NCI-H460 (cell line): ENCODE data around the gene WDR93. TPM values are rescaled to one million over a fixed set of nuclear protein-coding genes. Genes with fewer than 3 reads are reported as not detected.
A peak's percentile ranks its signal among the peaks of the same experiment; 100 is the strongest.
"Not testable (repeated sequence)": the region's sequence is repeated elsewhere in the genome, so short reads cannot be mapped to it uniquely, and the experiment has no call there.

ENCODE experiments used
- DNase-seq: peaks from one replicate; pipeline ENCODE4 v3.0.0-alpha.2; 2016; ENCODE audit warnings: low read depth; ENCODE audit errors: extremely low read depth
- total RNA-seq: library from RNA; depleted of rRNA; stranded (reverse); fragments of >200 nt; shearing (Covaris generic); gene quantifications from 2 replicates; pipeline ENCODE4 v1.2.3, GENCODE V29; 2014

WDR93 gene
- total RNA-seq, 1 experiment from 2014 or later, result 0.30 TPM

DNA sequence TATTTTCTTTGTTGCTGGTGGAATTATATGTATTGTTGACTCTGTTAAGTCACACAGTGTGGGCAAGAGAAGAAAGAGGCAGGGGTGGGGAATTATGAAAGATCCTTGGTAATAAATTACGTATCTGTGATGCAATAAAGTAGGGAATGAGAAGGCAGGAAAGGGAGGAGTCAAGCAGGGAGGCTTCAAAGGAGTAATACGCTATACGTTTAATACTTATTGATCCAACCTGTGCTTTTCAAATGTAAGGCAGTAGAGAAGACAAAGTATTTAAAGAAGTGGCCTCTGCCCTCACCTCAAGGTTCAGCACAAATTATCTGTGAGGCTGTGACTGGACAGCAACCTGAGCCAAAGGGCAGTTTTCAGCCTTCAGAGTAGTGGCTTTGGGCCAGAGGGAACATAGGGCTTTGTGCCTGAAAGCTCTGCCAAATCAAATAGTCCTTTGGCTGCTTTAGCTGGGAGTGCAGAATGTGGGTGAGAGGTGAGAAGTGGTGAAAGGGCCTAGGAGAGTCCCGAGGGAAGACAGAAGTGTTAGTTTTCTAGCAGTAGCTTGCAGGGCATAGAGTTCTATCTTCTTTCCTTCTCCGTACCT lies 10.2 kb upstream of the WDR93 start:
- peak; percentile 63 for DNase-seq

DNA sequence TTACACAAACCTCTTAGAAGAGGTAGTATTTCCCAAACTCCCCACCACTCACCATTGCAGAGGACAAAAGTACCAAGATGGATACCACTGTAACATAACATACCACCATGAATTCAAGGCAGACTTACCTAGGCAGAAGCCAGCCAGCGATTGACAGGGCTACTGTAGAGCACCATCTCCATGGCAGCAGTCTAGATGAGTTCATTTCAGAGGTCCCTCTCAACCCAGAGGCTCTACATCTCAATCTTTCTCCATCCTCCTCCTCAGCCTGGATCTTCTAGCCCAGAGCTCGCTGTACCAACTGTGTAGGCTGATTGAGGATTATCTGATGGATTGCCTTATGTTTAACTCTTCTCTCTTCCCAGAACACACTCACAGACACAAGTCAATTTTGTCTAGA lies 9.5 kb upstream of the WDR93 start:
- DNase-seq, result no peak

DNA sequence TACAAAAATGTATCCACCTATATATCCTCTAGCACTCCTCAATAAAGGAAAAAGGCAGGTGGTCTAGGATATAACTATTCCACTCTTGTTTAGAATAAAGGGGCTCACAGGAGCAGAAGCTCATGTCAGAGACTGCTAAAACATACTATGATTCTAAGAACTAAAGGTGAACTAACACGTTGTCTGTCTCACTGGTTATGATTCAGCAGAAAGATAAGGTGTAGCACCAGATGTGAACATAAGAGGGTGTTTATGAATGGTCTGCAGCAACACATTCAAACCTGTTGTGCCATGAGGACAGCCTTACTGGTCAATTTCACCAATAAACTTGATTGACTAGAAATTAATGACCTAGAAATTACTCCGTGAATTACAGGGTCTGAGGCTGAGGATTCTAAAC lies 4.6 kb upstream of the WDR93 start:
- no peak for DNase-seq

DNA sequence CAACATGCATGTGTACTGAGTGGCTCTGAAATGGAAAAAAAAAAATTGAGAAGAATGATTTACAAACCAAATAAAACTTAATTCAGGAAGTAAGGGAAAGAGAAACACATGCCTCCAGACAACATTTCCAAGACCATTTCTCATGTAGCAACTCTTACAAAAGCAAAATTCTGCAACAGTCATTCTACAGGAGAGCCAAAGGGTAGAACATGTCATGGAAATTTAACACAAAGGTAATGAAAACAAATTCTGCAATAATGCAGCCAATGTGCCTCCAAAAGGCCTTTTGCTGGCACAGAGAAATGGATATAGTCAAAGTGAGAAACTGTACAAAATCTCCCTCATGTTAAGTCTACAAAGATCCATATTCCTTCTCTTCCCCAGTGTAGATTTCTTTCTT lies 4.1 kb upstream of the WDR93 start:
- DNase-seq, result no peak

DNA sequence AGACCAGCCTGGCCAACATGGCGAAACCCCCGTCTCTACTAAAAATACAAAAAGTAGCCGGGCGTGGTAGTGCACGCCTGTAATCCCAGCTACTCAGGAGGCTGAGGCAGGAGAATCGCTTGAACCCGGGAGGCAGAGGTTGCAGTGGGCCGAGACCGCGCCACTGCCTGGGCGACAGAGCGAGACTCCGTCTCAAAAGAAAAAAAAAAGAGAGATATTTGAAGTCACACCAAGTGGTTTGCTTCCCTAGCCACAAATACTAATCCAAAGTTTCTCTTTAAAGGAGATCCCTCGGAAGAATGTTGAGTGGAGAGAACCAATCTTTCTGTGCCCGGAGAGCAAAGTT lies 708 bp upstream of the WDR93 start:
- not testable (repeated sequence) for DNase-seq

DNA sequence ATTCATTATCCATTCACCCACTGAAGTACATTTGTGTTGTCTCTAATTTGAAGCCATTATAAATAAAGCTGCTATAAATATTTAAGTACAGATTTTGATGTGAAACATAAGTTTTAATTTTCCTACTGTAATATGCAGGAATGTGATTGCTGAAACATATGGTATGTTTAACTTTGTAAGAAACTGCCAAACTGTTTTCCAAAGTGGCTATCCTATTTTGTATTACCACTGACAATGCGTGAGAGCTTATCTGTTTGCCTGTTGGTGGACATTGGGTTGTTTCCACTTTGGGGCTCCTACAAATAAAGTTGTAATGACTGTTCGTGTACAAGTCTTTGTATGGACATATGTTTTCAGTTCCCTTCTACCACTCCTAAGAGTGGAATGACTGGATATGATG lies 2.5 kb downstream of the WDR93 start:
- no peak for DNase-seq

DNA sequence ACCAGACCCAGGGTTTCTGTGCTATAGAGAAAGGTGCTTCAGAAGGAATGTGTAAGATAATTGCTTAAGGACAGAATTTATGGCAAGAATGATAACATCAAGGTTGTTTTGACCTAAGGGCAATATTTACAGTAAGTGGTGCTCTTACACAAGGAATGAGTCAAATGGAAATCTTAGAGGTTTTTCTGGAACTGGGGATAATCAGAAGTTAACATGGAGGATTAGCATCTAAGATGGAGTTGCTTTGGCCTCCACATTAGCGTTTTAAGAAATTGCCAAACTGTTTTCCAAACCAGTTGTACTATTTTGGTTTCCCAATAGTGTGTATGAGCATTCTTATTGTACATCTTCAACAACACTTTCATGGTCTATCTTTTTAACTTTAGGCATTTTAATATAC lies 3.1 kb downstream of the WDR93 start:
- DNase-seq, result no peak

DNA sequence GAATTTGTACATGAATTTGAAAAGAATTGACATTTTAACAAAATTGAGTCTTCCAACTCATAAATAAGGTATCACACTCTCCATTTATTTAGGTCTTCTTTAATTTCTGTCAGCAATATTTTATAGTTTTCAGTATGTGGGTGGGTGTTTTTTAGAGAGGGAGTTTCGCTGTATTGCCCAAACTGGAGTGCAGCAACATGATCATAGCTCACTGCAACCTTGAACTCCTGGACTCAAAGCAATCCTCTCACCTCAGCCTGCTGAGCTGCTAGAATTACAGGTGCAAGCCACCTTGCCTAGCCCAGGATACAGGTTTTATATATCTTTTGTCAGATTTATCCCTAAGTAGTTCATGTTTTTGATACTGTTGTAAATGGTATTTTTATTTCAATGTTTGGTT lies 4.6 kb downstream of the WDR93 start:
- DNase-seq, result no peak

DNA sequence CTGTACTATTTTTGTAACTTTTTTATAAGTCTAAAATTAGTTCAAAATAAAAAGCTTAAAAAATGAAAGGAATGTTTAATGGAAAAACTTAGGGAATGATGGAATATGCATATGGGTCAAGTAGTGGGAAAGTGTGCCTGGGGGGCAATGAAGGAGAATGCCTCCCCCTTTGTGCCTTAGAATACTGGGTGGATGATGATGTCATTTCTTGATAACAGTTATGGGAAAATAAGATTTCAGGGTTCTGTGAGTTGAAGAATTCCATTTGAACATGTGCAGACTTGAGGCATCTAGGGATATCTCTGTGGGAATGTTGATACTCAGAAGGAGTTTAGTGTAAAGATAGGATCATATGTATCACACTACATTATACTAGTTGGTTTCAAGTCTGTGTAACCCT lies 13.8 kb downstream of the WDR93 start:
- DNase-seq, result no peak

DNA sequence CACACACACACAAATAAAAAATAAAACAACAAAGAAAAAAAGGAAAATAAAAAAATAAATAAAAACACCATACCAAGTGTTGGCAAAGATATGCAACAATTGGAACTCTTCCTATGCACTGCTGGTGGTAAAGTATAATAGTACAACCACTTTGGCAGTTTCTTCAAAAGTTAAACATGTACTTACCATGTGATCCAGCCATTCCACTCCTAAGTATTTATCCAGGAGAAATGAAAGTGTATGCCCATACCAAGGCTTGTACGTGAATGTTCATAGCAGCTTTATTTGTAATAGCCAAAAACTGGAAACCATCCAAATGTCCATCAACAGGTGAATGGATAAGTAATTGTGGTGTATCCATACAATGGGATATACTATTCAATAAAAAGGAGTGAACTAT lies 17.0 kb downstream of the WDR93 start:
- no peak for DNase-seq

DNA sequence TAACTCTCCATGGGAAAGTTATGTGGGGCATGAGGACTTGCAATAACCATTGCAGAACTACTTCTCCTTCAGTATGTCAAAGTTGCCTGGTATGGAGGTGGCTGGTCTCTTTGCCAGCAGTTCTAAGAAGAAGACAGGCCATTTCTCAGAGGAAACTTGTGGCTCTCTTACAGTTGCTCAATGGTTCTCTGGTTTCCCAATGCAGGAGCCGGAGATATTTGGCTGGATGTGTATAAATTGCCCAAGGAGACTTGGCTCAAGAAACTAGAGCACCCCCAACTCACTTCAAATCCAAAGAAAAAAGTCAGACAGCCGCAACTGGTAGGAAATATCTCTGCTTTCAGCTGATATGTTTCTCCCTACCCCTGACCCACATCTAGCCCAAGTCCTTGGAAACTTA lies 24.2 kb downstream of the WDR93 start:
- DNase-seq, result no peak

DNA sequence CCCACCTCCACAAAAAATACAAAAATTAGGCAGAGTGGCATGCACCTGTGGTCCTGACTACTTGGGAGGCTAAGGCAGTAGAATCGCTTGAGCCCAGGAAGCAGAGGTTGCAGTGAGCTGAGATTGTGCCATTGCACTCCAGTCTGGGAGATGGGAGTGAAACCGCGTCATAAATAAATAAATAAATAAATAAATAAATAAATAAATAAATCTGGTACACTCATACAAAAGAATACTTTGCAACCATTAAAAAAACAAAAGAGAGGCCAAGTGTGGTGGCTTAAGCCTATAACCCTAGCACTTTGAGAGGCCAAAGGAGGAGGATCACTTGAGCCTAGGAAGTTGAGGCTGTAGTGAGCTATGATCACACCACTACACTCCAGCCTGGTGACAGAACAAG lies 32.4 kb downstream of the WDR93 start:
- DNase-seq, result no peak

DNA sequence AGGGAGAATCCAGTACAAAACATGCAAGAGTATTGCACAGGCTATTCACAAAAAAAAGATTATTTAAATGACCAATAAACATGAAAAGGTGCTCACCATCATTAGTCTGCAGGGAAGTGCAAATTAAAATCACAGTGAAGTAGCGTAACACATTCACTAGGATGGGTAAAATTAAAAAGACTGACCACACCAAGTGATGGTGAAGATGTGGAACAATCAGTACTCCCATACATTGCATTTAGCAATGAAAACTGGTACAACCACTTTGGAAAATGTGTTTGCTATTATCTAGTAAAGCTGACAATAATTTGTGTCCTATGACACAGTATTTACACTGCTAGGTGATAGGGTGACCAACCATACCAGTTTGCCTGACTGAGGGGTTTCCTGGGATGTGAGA lies 34.0 kb downstream of the WDR93 start:
- no peak for DNase-seq

DNA sequence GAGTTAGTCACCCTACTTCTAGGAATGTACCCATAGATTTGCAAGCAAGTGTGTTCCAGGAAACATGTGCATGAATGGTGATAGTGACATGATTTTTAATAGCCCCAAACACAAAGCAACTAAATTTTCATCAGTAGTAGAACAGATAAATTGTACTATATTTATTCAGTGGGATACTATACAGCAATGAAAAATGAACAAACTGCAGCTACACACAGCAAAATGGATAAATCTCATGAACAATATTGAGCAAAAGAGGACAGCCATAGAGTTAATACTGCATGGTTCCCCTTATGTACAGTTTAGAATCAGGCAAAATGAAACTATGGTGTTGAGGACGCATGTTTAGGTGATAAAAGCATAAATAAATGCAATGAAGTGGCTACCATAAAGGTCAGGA lies 34.5 kb downstream of the WDR93 start:
- no peak for DNase-seq

DNA sequence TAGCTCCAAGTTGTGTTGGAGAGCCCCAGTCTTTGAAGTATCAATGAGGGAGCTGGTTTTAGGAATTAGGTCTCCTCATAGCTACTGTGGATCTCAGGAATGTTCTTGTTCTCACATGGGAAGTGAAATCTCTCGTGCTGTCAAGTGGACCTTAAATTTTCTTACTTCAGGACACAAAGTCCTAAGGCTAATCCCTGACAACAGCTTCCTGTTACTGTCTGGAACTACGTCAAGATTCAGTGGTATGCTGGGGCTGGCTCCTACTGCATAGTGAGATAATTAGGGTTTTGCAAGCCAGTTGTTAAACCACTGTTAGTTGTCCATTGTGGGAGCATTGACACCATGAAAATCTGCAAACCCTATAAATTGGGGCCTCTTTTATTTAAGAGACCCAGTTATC lies 37.6 kb downstream of the WDR93 start:
- no peak for DNase-seq

DNA sequence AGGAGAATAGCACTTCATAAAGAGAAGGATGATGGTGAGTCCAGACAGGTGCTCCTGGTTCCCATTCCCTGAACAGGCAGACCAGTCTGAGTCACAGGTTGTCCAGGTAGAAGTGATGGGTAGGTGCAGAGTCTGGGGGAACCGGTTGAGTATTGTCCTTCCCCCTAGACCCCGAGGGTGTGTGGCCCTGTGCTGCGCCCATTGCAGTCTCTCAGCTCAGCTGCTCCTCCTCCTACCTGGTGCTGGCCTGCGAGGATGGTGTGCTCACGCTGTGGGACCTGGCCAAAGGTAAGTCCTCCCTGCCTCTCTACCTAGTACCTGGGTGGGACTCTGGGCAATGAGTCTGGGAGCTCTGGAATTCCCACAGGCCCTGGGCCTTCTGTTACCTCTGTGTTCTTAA lies 40.7 kb downstream of the WDR93 start:
- no peak for DNase-seq

DNA sequence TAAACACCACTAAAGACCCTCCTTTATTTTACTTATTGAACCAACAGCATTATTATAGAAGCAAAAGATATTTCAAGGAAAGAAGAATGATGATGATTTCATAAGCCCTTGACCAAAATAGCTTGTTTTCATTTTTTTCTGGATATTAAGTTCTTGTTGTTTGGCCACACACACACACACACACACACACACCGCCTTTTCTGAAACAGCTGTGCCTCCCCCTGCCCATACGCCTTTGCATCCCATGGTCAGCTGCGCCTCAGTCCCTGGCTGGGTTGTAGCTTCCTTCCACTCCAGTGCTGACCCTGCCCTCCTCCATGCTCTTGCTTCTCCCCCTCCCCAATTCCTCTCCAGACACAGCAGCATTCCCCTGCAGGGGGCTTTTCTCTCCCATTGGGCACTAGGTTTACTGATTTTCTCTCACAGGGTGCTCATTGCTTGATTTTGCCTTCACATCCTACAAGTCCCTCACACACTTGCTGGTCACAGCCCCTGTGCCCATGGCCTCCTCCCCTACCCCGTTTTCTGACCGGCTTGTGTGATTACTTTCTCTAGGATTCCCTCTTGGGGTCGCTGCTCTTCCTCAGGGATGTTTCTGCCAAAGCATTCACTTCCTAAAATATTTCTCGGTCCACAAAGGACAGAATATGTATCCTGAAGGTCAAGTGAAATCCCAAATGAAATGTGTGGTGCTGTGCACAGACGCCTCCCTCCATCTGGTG lies 42.0 kb downstream of the WDR93 start:
- no peak for DNase-seq

DNA sequence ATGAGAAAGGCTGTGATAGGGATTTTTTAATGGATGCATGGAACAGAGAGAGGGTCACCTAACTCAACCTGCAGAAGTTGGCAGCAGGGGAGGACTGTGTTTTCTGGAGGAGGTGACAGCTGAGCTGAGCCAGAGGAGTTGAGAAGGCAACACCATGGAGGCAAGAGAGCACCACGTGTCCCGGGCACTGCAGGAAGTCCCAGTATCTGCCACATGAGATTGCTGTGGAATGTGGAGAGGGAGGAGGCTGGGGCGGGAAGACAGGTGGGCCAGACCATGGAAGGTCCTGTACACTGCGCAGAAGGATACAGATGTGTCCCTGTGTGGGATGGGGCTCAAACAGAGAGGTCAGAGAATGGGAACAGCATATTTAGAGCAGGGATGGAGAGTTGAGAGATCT lies 45.2 kb downstream of the WDR93 start:
- no peak for DNase-seq

DNA sequence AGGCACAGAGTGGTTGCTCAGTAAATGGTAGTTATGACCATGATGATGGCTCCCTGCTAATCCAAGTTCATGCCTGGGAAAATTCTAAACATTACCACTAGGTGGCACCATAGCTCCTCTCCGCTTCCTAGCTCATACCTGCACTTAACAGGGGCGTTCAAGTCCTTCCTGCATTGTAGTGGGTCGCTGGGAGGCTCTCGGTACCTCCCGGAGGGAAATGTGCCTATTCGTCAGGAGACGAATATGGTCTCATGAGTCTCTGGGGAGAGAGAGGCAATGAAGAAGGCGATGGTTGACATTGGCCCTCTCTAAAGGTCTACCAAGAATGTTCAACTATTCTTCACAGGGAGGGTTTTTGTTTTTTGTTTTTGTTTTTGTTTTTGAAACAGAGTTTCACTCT lies 49.5 kb downstream of the WDR93 start:
- DNase-seq, result peak; percentile 64

DNA sequence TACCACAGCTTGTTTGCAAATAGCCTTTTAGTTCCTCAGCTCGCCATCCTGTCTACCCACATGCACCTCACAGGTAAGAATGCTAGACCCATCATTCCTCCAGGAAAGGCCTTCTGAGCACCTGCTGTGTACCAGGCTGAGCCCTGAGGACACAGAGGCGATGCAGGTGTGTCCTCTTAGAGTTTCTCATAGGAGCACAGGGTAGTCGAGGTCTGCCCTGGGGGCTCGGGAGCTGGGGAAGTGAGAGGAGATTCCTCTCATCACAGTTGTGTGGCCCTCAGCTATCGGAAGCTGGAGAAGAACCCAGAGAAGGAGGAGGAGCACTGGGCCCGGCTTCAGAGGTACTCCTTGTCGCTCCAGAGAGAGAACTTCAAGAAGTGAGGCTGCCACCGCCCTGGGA lies 52.4 kb downstream of the WDR93 start:
- no peak for DNase-seq

DNA sequence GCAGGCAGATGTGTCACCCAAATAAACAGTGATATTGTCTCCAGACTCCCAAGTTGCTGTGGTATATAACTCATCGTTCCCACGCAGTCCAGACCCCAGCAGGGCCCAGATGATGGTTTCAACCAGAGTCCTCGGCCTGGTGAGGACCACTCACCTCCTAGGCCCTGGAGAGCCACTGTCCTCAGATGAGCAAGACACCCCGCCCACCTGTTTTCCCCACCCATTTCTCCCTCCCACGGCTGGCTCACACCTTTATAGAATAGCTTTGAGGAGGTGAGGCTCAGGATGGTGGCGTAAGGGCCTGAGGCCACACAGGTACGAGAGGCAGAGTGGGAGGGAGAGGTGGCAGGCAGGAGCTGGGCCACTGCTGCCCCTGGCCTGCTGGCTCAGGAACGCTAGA lies 53.0 kb downstream of the WDR93 start:
- no peak for DNase-seq

DNA sequence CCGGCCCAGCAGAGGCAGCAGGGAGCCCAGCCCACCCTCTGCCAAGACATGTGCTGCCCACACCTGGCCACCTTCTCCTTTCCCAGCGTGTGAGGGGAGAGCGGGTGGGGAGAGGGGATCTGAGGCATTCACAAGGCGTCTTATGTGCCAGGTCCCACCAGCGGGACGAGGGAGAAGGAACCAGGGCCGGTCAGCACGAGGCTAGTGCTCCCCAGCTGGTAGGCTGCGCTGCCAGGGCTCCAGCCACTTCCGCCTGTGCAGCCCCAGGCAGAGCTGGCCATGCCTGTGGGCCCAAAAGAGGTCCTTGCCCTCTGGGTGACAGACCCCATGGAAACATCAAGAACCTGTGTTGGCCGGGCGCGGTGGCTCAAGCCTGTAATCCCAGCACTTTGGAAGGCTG lies 54.5 kb downstream of the WDR93 start:
- DNase-seq, result no peak

DNA sequence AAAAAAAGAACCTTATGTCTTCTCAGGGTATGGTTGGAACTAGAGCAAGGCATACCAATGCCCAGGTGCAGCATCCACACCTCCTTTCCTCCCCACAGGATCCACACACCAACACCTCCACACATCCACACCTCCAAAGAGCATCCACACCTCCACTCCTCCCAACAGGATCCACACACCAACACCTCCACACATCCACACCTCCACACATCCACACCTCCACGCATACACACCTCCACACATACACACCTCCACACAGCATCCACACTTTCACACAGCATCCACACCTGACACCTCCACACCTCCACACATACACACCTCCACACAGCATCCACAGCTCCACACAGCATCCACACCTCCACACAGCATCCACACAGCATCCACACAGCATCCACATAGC lies 55.2 kb downstream of the WDR93 start:
- DNase-seq, result no peak
